Stimulated activated naive CD8-positive, alpha-beta T cell treated with anti-CD3 and anti-CD28 coated beads, Interleukin-15, Interleukin-2, amounts not matched to agents 100 U/mL and 50 U/mL, for 24 hours (primary cell): ENCODE measurements around the gene SNTN.
"Not testable (repeated sequence)": the region's sequence is repeated elsewhere in the genome, so short reads cannot be mapped to it uniquely, and the experiment has no call there.

Experiments
- ATAC-seq: fragments of 150-1000 bp; cut with Tn5 transposase; one replicate; pipeline ENCODE4 v1.10.0; 2021
- DNase-seq: peaks from one replicate; pipeline ENCODE4 v3.0.0; 2021

SNTN gene

GRCh38 chr3:63652066-63652725 is at the start of gene SNTN:
Gene SNTN, plus strand, starts transcription at chr3:63652675. Its CDS starts 13 bp downstream, at chr3:63652688.
- no peak for ATAC-seq
- no peak for DNase-seq

- DNase-seq, result no peak
- no peak for ATAC-seq
These were observed 44.8 kb upstream of the SNTN start for GRCh38 chr3:63607716-63608115.

- ATAC-seq (no peak), DNase-seq (no peak)
These were observed 43.1 kb upstream of the SNTN start for GRCh38 chr3:63609408-63609807.

- DNase-seq, result no peak
- ATAC-seq, result no peak
These were observed 42.6 kb upstream of the SNTN start for GRCh38 chr3:63609834-63610233.

GRCh38 chr3:63611382-63611781 is 41.1 kb upstream of the SNTN start:
- no peak for DNase-seq
- no peak for ATAC-seq

GRCh38 chr3:63613561-63613960 is 38.9 kb upstream of the SNTN start:
- ATAC-seq (no peak), DNase-seq (no peak)

GRCh38 chr3:63617391-63617790 is 35.1 kb upstream of the SNTN start:
- ATAC-seq, result no peak
- DNase-seq, result no peak

- DNase-seq (no peak), ATAC-seq (no peak)
These were observed 27.4 kb upstream of the SNTN start for GRCh38 chr3:63624941-63625560.

- DNase-seq (no peak), ATAC-seq (no peak)
These were observed 20.8 kb upstream of the SNTN start for GRCh38 chr3:63631670-63632069.

GRCh38 chr3:63635186-63635585 is 17.3 kb upstream of the SNTN start:
- DNase-seq (no peak), ATAC-seq (no peak)

GRCh38 chr3:63639806-63640205 is 12.7 kb upstream of the SNTN start:
- no peak for ATAC-seq

GRCh38 chr3:63642488-63642887 is 10.0 kb upstream of the SNTN start:
- DNase-seq (no peak), ATAC-seq (no peak)

More at GRCh38 chr3:63639806-63640205, 12.7 kb upstream of the SNTN start:
- DNase-seq, result no peak

GRCh38 chr3:63644212-63644797 is 8.2 kb upstream of the SNTN start:
- no peak for ATAC-seq
- DNase-seq, result no peak

GRCh38 chr3:63644928-63645781 is 7.3 kb upstream of the SNTN start:
- not testable (repeated sequence) for DNase-seq, ATAC-seq

GRCh38 chr3:63654211-63654610 is 1.7 kb downstream of the SNTN start:
- no peak for DNase-seq
- no peak for ATAC-seq

- DNase-seq, result no peak
- ATAC-seq, result no peak
These were observed 2.5 kb downstream of the SNTN start for GRCh38 chr3:63654931-63655330.

GRCh38 chr3:63655519-63655918 is 3.0 kb downstream of the SNTN start:
- ATAC-seq (no peak), DNase-seq (no peak)

GRCh38 chr3:63656786-63657185 is 4.3 kb downstream of the SNTN start:
- DNase-seq (no peak), ATAC-seq (no peak)

- ATAC-seq, result no peak
- DNase-seq, result no peak
These were observed 8.8 kb downstream of the SNTN start for GRCh38 chr3:63661242-63661641.

GRCh38 chr3:63662011-63662410 is 9.5 kb downstream of the SNTN start:
- no peak for DNase-seq
- ATAC-seq, result no peak

GRCh38 chr3:63662500-63662899 is 10.0 kb downstream of the SNTN start:
- DNase-seq, result no peak
- no peak for ATAC-seq

GRCh38 chr3:63670544-63670943 is 18.1 kb downstream of the SNTN start:
- ATAC-seq, result no peak
- DNase-seq, result no peak

GRCh38 chr3:63673111-63673510 is 20.6 kb downstream of the SNTN start:
- no peak for ATAC-seq
- DNase-seq, result no peak
